DOHH2 (cell line): ENCODE measurements around the gene NLGN1.

Experiments
- H3F3A ChIP-seq: fragments of 200-600 bp; sonication (generic), shearing (Covaris generic); 2 replicates; pipeline ENCODE4 v1.6.0; 2016; ENCODE audit warnings: antibody characterized with exemption, mild to moderate bottlenecking; ENCODE audit not compliant: control insufficient read depth, insufficient read depth
- H3K27ac ChIP-seq: fragments of 200-600 bp; sonication (generic); 2 replicates; pipeline ENCODE4 v1.5.1; 2014; ENCODE audit warnings: low read depth, mild to moderate bottlenecking, low read length, moderate library complexity
- H3K27me3 ChIP-seq: fragments of 200-600 bp; sonication (generic); 2 replicates; pipeline ENCODE4 v1.6.1; 2014; ENCODE audit warnings: mild to moderate bottlenecking, low read length, mixed read lengths; ENCODE audit not compliant: control insufficient read depth
- H3K36me3 ChIP-seq: fragments of 200-600 bp; sonication (generic); 2 replicates; pipeline ENCODE4 v1.6.1; 2014; ENCODE audit warnings: mild to moderate bottlenecking, low read length, moderate library complexity, mixed read lengths; ENCODE audit not compliant: control insufficient read depth
- H3K4me1 ChIP-seq: fragments of 200-600 bp; sonication (generic); 2 replicates; pipeline ENCODE4 v1.6.1; 2014; ENCODE audit warnings: mild to moderate bottlenecking, low read length, mixed read lengths; ENCODE audit not compliant: control insufficient read depth
- H3K4me2 ChIP-seq: fragments of 200-600 bp; sonication (generic); 2 replicates; pipeline ENCODE4 v1.6.0; 2014; ENCODE audit warnings: mild to moderate bottlenecking, low read length, moderate library complexity
- H3K4me3 ChIP-seq: fragments of 200-600 bp; sonication (generic); 2 replicates; pipeline ENCODE4 v1.5.1; 2014; ENCODE audit warnings: mild to moderate bottlenecking, low read length, mixed read lengths
- H3K79me2 ChIP-seq: fragments of 200-600 bp; sonication (generic); 2 replicates; pipeline ENCODE4 v1.6.1; 2014; ENCODE audit warnings: mild to moderate bottlenecking, low read length, mixed read lengths; ENCODE audit not compliant: control insufficient read depth
- H3K9me2 ChIP-seq: fragments of 200-600 bp; sonication (generic); replicated peaks from 2 replicates; pipeline ENCODE4 v1.6.1; 2014; ENCODE audit warnings: mild to moderate bottlenecking, low read length, mixed read lengths; ENCODE audit not compliant: control insufficient read depth
- H3K9me3 ChIP-seq: fragments of 200-600 bp; sonication (generic); 2 replicates; pipeline ENCODE4 v1.6.1; 2014; ENCODE audit warnings: antibody characterized with exemption, low read length, mixed read lengths; ENCODE audit not compliant: control insufficient read depth, insufficient read depth
- H4K20me1 ChIP-seq: fragments of 200-600 bp; sonication (generic); 2 replicates; pipeline ENCODE4 v1.6.0; 2014; ENCODE audit warnings: low read depth, mild to moderate bottlenecking, antibody characterized with exemption, low read length, moderate library complexity; ENCODE audit not compliant: control insufficient read depth, insufficient read depth
- EZH2phosphoT487 ChIP-seq: fragments of 200-600 bp; sonication (generic); IDR thresholded peaks from 2 replicates; pipeline ENCODE4 v1.6.1; 2017; ENCODE audit warnings: borderline replicate concordance, mild to moderate bottlenecking, antibody characterized with exemption, low read length, moderate library complexity, mixed read lengths
- TF ChIP-seq, protein P1 (sequence below): fragments of 200-600 bp; sonication (generic); IDR thresholded peaks from one replicate; pipeline ENCODE4 v1.5.1; 2014; ENCODE audit warnings: antibody characterized with exemption, mild to moderate bottlenecking, low read depth, low read length; ENCODE audit not compliant: poor library complexity, severe bottlenecking

NLGN1 gene

DNA sequence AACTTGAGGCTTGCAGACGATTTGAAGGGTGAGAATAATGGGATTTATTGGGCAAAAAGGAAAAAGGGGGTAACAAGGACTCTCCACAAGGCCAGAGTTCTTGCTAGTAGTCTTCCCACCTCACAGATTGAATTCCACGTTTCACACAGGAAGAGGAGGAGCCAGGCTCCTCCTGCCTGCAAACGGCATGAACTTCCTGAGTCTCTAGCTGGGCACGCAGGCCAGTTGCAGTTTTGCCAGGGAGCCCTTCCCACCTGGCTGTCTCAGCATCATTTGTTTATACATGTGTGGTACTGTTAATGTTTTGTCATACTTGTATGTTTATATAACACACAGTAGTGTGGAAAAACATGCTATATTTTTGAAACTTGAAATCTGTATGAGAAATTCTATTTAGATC, 155.0 kb downstream of the NLGN1 start:
- TF ChIP-seq, protein P1, sequence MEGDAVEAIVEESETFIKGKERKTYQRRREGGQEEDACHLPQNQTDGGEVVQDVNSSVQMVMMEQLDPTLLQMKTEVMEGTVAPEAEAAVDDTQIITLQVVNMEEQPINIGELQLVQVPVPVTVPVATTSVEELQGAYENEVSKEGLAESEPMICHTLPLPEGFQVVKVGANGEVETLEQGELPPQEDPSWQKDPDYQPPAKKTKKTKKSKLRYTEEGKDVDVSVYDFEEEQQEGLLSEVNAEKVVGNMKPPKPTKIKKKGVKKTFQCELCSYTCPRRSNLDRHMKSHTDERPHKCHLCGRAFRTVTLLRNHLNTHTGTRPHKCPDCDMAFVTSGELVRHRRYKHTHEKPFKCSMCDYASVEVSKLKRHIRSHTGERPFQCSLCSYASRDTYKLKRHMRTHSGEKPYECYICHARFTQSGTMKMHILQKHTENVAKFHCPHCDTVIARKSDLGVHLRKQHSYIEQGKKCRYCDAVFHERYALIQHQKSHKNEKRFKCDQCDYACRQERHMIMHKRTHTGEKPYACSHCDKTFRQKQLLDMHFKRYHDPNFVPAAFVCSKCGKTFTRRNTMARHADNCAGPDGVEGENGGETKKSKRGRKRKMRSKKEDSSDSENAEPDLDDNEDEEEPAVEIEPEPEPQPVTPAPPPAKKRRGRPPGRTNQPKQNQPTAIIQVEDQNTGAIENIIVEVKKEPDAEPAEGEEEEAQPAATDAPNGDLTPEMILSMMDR = no peak
- no peak for TF ChIP-seq EZH2phosphoT487
- Histone ChIP-seq H3K4me2 (no peak overlapping the region), H3K4me3 (no peak overlapping the region), H4K20me1 (no peaks in the 10 kb centered on the region), H3F3A (no peaks in the 10 kb centered on the region), H3K9me2 (no peaks in the 10 kb centered on the region), H3K9me3 (no peaks in the 10 kb centered on the region), H3K36me3 (no peaks in the 10 kb centered on the region), H3K27ac (no peak overlapping the region), H3K4me1 (no peaks in the 10 kb centered on the region), H3K79me2 (no peaks in the 10 kb centered on the region), H3K27me3 (no peaks in the 10 kb centered on the region)

GRCh38 chr3:173553635-173554280, 156.2 kb downstream of the NLGN1 start:
- no peaks in the 10 kb centered on the region for H3K9me3 ChIP-seq
- H3K4me2 ChIP-seq = no peak overlapping the region
- H3K4me1 ChIP-seq = no peaks in the 10 kb centered on the region
- H4K20me1 ChIP-seq = no peaks in the 10 kb centered on the region
- H3K4me3 ChIP-seq = no peak overlapping the region
- no peak overlapping the region for H3K27ac ChIP-seq
- TF ChIP-seq EZH2phosphoT487 = no peak
- TF ChIP-seq, protein P1 = peak; percentile 54
- no peaks in the 10 kb centered on the region for H3K27me3 ChIP-seq
- no peaks in the 10 kb centered on the region for H3F3A ChIP-seq
- no peaks in the 10 kb centered on the region for H3K36me3 ChIP-seq
- H3K9me2 ChIP-seq = no peaks in the 10 kb centered on the region
- H3K79me2 ChIP-seq = no peaks in the 10 kb centered on the region

GRCh38 chr3:173556546-173556945, 159.0 kb downstream of the NLGN1 start:
- no peaks in the 10 kb centered on the region for H3K9me3 ChIP-seq
- no peaks in the 10 kb centered on the region for H3K27me3 ChIP-seq
- H3K27ac ChIP-seq = no peak overlapping the region
- no peaks in the 10 kb centered on the region for H3F3A ChIP-seq
- no peak overlapping the region for H3K4me3 ChIP-seq
- no peaks in the 10 kb centered on the region for H3K79me2 ChIP-seq
- no peak for TF ChIP-seq EZH2phosphoT487
- H3K36me3 ChIP-seq = no peaks in the 10 kb centered on the region
- no peaks in the 10 kb centered on the region for H3K4me1 ChIP-seq
- no peak overlapping the region for H3K4me2 ChIP-seq
- no peaks in the 10 kb centered on the region for H4K20me1 ChIP-seq
- H3K9me2 ChIP-seq = no peaks in the 10 kb centered on the region

- Histone ChIP-seq H3K36me3 (no peaks in the 10 kb centered on the region), H4K20me1 (no peaks in the 10 kb centered on the region), H3K4me2 (no peak overlapping the region), H3K9me2 (no peaks in the 10 kb centered on the region), H3K27me3 (no peaks in the 10 kb centered on the region), H3K79me2 (no peaks in the 10 kb centered on the region), H3K27ac (no peak overlapping the region), H3F3A (no peaks in the 10 kb centered on the region), H3K9me3 (no peaks in the 10 kb centered on the region), H3K4me1 (no peaks in the 10 kb centered on the region), H3K4me3 (no peak overlapping the region)
- TF ChIP-seq EZH2phosphoT487 = no peak
- TF ChIP-seq, protein P1 = no peak
Measured at GRCh38 chr3:173567997-173568396, 170.5 kb downstream of the NLGN1 start.
